ENCODE measurements around the gene HLCS.

- TF ChIP-seq CTCF (optimal IDR thresholded peaks at IDR 0.05 in 1 of 3, IDR thresholded peaks at IDR 0.05 in 1 of 3, conservative IDR thresholded peaks at IDR 0.05 in 1 of 3; ENCODE audit: extremely low read depth in 1 of 3, insufficient read depth in 2 of 3, low read length in 3 of 3) (no peak), EZH2 (IDR thresholded peaks at IDR 0.05; ENCODE audit: low read length) (no peak)
Measured at GRCh38 chr21:36704958-36705678, 261.4 kb downstream of the HLCS start.
